OCI-LY7 (cell line): ENCODE results near the gene SPOCK1.

Experiments used
- CTCF ChIP-seq: fragments of 200-600 bp; sonication (generic); conservative IDR thresholded peaks from 2 replicates; pipeline ENCODE4 v1.5.1; 2014; ENCODE audit warnings: mild to moderate bottlenecking, antibody characterized with exemption, low read length, moderate library complexity, mixed read lengths
- EZH2phosphoT487 ChIP-seq: fragments of 200-600 bp; sonication (generic); IDR thresholded peaks from 2 replicates; pipeline ENCODE4 v1.6.1; 2018; ENCODE audit warnings: low read depth, borderline replicate concordance, mild to moderate bottlenecking, mixed run types, antibody characterized with exemption, low read length, moderate library complexity, mixed read lengths

- TF ChIP-seq CTCF (no peak), EZH2phosphoT487 (no peak)
Measured at GRCh38 chr5:137383909-137384308, 115.2 kb downstream of the SPOCK1 start.
